ENCODE results near the gene LRRN1. TPM values are rescaled to one million over a fixed set of nuclear protein-coding genes. Genes with fewer than 3 reads are reported as not detected.

Gene LRRN1
- total and polyA plus RNA-seq, 2 donors (not counting 1 experiment from before 2014, with no cell fraction given): 0.02 to 0.33 TPM

- H4K20me1 ChIP-seq (ENCODE audit: control insufficient read depth, extremely low read depth, insufficient read depth, low read length): no peaks in the 10 kb centered on the region
- H3K9me3 ChIP-seq (ENCODE audit: control insufficient read depth, insufficient read depth, low read depth, low read length): no peaks in the 10 kb centered on the region
- no peak overlapping the region for H3K4me2 ChIP-seq (ENCODE audit: extremely low read depth, insufficient read depth, low read length)
- TF ChIP-seq EZH2 (IDR thresholded peaks at IDR 0.05; ENCODE audit: low read length, missing control alignments): no peak
- no peak for TF ChIP-seq CTCF (conservative IDR thresholded peaks at IDR 0.05 in 1 of 2, IDR thresholded peaks at IDR 0.05 in 1 of 2; ENCODE audit: low read depth in 1 of 2, low read length in 2 of 2)
- H3K9ac ChIP-seq (ENCODE audit: insufficient read depth, low read length): no peak overlapping the region
- H3K4me3 ChIP-seq (replicated peaks in 1 of 4; ENCODE audit: control extremely low read depth in 1 of 4, insufficient read depth in 1 of 4, low read depth in 3 of 4, low read length in 4 of 4): no peak overlapping the region
- no peak overlapping the region for H2AFZ ChIP-seq (ENCODE audit: low read length)
- H3K79me2 ChIP-seq (ENCODE audit: control insufficient read depth, insufficient read depth, low read length): no peaks in the 10 kb centered on the region
- DNase-seq (ENCODE audit: low read depth in 2 of 2): no peak
- H3K36me3 ChIP-seq (ENCODE audit: control insufficient read depth, insufficient read depth, low read length): no peaks in the 10 kb centered on the region
- H3K27me3 ChIP-seq (ENCODE audit: control insufficient read depth, insufficient read depth, low read length): peaks cover 11% of the 10 kb centered on the region
- H3K4me1 ChIP-seq (ENCODE audit: control insufficient read depth, extremely low read depth, insufficient read depth, low read length): no peaks in the 10 kb centered on the region
- no peak overlapping the region for H3K27ac ChIP-seq (ENCODE audit: insufficient read depth, low read length)
Observed at GRCh38 chr3:3801494-3801841, 2.2 kb downstream of the LRRN1 start.

GRCh38 chr3:3802046-3802445 lies 2.8 kb downstream of the LRRN1 start:
- H3K27me3 ChIP-seq (ENCODE audit: control insufficient read depth, insufficient read depth, low read length): peaks cover 11% of the 10 kb centered on the region
- H3K9me3 ChIP-seq (ENCODE audit: control insufficient read depth, insufficient read depth, low read depth, low read length): no peaks in the 10 kb centered on the region
- H4K20me1 ChIP-seq (ENCODE audit: control insufficient read depth, extremely low read depth, insufficient read depth, low read length): no peaks in the 10 kb centered on the region
- H3K4me3 ChIP-seq (replicated peaks in 1 of 4; ENCODE audit: control extremely low read depth in 1 of 4, insufficient read depth in 1 of 4, low read depth in 3 of 4, low read length in 4 of 4): no peak overlapping the region
- H3K79me2 ChIP-seq (ENCODE audit: control insufficient read depth, insufficient read depth, low read length): no peaks in the 10 kb centered on the region
- H3K36me3 ChIP-seq (ENCODE audit: control insufficient read depth, insufficient read depth, low read length): no peaks in the 10 kb centered on the region
- no peak for TF ChIP-seq CTCF (conservative IDR thresholded peaks at IDR 0.05 in 1 of 2, IDR thresholded peaks at IDR 0.05 in 1 of 2; ENCODE audit: low read depth in 1 of 2, low read length in 2 of 2)
- no peak for TF ChIP-seq EZH2 (IDR thresholded peaks at IDR 0.05; ENCODE audit: low read length, missing control alignments)
- no peak overlapping the region for H3K9ac ChIP-seq (ENCODE audit: insufficient read depth, low read length)
- no peak overlapping the region for H3K27ac ChIP-seq (ENCODE audit: insufficient read depth, low read length)
- no peak overlapping the region for H2AFZ ChIP-seq (ENCODE audit: low read length)
- no peak overlapping the region for H3K4me2 ChIP-seq (ENCODE audit: extremely low read depth, insufficient read depth, low read length)
- no peaks in the 10 kb centered on the region for H3K4me1 ChIP-seq (ENCODE audit: control insufficient read depth, extremely low read depth, insufficient read depth, low read length)
- DNase-seq (ENCODE audit: low read depth in 2 of 2): no peak

- no peak overlapping the region for H3K4me2 ChIP-seq (ENCODE audit: extremely low read depth, insufficient read depth, low read length)
- no peak overlapping the region for H3K9ac ChIP-seq (ENCODE audit: insufficient read depth, low read length)
Observed at GRCh38 chr3:3804560-3804959, 5.3 kb downstream of the LRRN1 start.

More at GRCh38 chr3:3804560-3804959, 5.3 kb downstream of the LRRN1 start:
- DNase-seq (ENCODE audit: low read depth in 2 of 2): no peak
- TF ChIP-seq CTCF (conservative IDR thresholded peaks at IDR 0.05 in 1 of 2, IDR thresholded peaks at IDR 0.05 in 1 of 2; ENCODE audit: low read depth in 1 of 2, low read length in 2 of 2) (no peak), EZH2 (IDR thresholded peaks at IDR 0.05; ENCODE audit: low read length, missing control alignments) (no peak)
- no peaks in the 10 kb centered on the region for H3K36me3 ChIP-seq (ENCODE audit: control insufficient read depth, insufficient read depth, low read length)
- H3K27ac ChIP-seq (ENCODE audit: insufficient read depth, low read length): no peak overlapping the region
- H3K9me3 ChIP-seq (ENCODE audit: control insufficient read depth, insufficient read depth, low read depth, low read length): no peaks in the 10 kb centered on the region
- H2AFZ ChIP-seq (ENCODE audit: low read length): no peak overlapping the region
- no peaks in the 10 kb centered on the region for H3K4me1 ChIP-seq (ENCODE audit: control insufficient read depth, extremely low read depth, insufficient read depth, low read length)
- H4K20me1 ChIP-seq (ENCODE audit: control insufficient read depth, extremely low read depth, insufficient read depth, low read length): no peaks in the 10 kb centered on the region
- no peaks in the 10 kb centered on the region for H3K79me2 ChIP-seq (ENCODE audit: control insufficient read depth, insufficient read depth, low read length)
- H3K4me3 ChIP-seq (replicated peaks in 1 of 4; ENCODE audit: control extremely low read depth in 1 of 4, insufficient read depth in 1 of 4, low read depth in 3 of 4, low read length in 4 of 4): no peak overlapping the region
- H3K27me3 ChIP-seq (ENCODE audit: control insufficient read depth, insufficient read depth, low read length): peaks cover 6% of the 10 kb centered on the region

All from fibroblast of lung (primary cell).